Gastroesophageal sphincter (tissue), 4 donors: ENCODE results near the gene ZNF419. TPM values are rescaled to one million over a fixed set of nuclear protein-coding genes. Genes with fewer than 3 reads are reported as not detected.
"Not testable (repeated sequence)": the region's sequence is repeated elsewhere in the genome, so short reads cannot be mapped to it uniquely, and the experiment has no call there.

ENCODE experiments used
- ATAC-seq: fragments of 150-250 bp; one replicate; pipeline ENCODE4 v1.9.1; 2016; ENCODE audit warnings: mild to moderate bottlenecking, moderate library complexity
- H3K27ac ChIP-seq, 4 donors: fragments of 200-600 bp; sonication (generic) in 3 of 4; 1 replicate in 3 of 4; 2 replicates in 1 of 4; pipeline ENCODE4 v1.5.1; 2016 to 2019
- H3K27me3 ChIP-seq: fragments of 200-600 bp; sonication (generic); one replicate; pipeline ENCODE4 v1.5.1; 2019
- H3K36me3 ChIP-seq, 2 donors: fragments of 200-600 bp; sonication (generic); one replicate each; pipeline ENCODE4 v1.5.1; 2019; ENCODE audit warnings: control low read depth in 1 of 2
- H3K4me1 ChIP-seq, 3 donors: fragments of 200-600 bp; sonication (generic); 1 replicate in 2 of 3; 2 replicates in 1 of 3; pipeline ENCODE4 v1.5.1; 2016 to 2019; ENCODE audit warnings: control low read depth in 2 of 3
- H3K4me3 ChIP-seq, 2 donors: fragments of 200-600 bp; sonication (generic); one replicate each; pipeline ENCODE4 v1.5.1; 2019; ENCODE audit warnings: mild to moderate bottlenecking in 1 of 2, moderate library complexity in 1 of 2
- H3K9me3 ChIP-seq, 3 donors: fragments of 200-600 bp; sonication (generic); one replicate each; pipeline ENCODE4 v1.5.1; 2017 to 2019; ENCODE audit warnings: control low read depth in 2 of 3
- CTCF ChIP-seq, 4 experiments: fragments of 200-600 bp in 2 of 4; fragments of 450-650 bp in 2 of 4; sonication (generic) in 1 of 4; IDR thresholded peaks; one replicate each; pipeline ENCODE4 v1.5.1; 2017 to 2019; ENCODE audit warnings: antibody characterized with exemption in 4 of 4, mild to moderate bottlenecking in 2 of 4, moderate library complexity in 2 of 4
- EP300 ChIP-seq: sonication (generic); formaldehyde crosslinking; IDR thresholded peaks from one replicate; pipeline ENCODE4 v1.6.1; 2017; ENCODE audit warnings: antibody characterized with exemption, mild to moderate bottlenecking
- POLR2A ChIP-seq, 2 donors: fragments of 450-650 bp; IDR thresholded peaks; one replicate each; pipeline ENCODE4 v1.6.1; 2017; ENCODE audit warnings: antibody characterized with exemption in 2 of 2, mild to moderate bottlenecking in 2 of 2, moderate library complexity in 1 of 2
- POLR2AphosphoS5 ChIP-seq: sonication (generic); formaldehyde crosslinking; IDR thresholded peaks from one replicate; pipeline ENCODE4 v1.6.1; 2017; ENCODE audit warnings: antibody characterized with exemption
- WGBS, 2 donors: methylation state at CpG; one replicate each; pipeline ENCODE4 v1.1.5; 2018; ENCODE audit warnings: low coverage in 1 of 2; 5-methylcytosine and 5-hydroxymethylcytosine counted together
- total RNA-seq, 4 donors: library from RNA; depleted of rRNA; stranded (reverse); fragments of >200 nt; gene quantifications; one replicate each; pipeline ENCODE4 v1.1.0, GENCODE V29; 2016

ZNF419 gene
- total RNA-seq, 4 donors from 2014 or later = 6.4 to 30.8 (median 10.1) TPM

GRCh38 chr19:57477191-57478008 lies 10.2 kb upstream of the ZNF419 start, which contains the start of gene ZNF772:
Gene ZNF772, minus strand, starts transcription at chr19:57477566. Its CDS starts 257 bp downstream, at chr19:57477309.
- TF ChIP-seq CTCF (IDR thresholded peaks at IDR 0.05) = peak in 3 of 4 experiments; percentile 42 to 87 (median 55)
- TF ChIP-seq EP300 = no peak
- peak; percentile 11 for TF ChIP-seq POLR2AphosphoS5
- Histone ChIP-seq H3K27ac (peak within 1 kb of the TSS; percentile 11 to 87 (median 86)), H3K27me3 (no peaks in the 10 kb centered on the region), H3K4me3 (peak within 1 kb of the TSS; percentile 40 to 73), H3K9me3 (peaks cover 0 to 56% (median 3%) of the 10 kb centered on the region in 3 donors), H3K4me1 (peaks cover 0 to 12% (median 0%) of the 10 kb centered on the region in 3 donors), H3K36me3 (peaks cover 0 to 41% of the 10 kb centered on the region in 2 donors)
- peak; percentile 98 for ATAC-seq
- 9 to 19% methylated on average over 7 to 18 of the region's 38 CpGs for WGBS, 2 donors

- peak; percentile 4 for ATAC-seq
- H3K27ac ChIP-seq = not testable (repeated sequence)
- no CpG with 5 or more reads among the region's 1 CpG for WGBS, 2 donors
Measured at GRCh38 chr19:57488299-57488644, 722 bp downstream of the ZNF419 start.

GRCh38 chr19:57499332-57499679 lies 11.8 kb downstream of the ZNF419 start:
- H3K27ac ChIP-seq, H3K27me3 ChIP-seq, ATAC-seq: not testable (repeated sequence)
- peak overlapping the region in 1 of 2 donors; percentile 83 for H3K4me3 ChIP-seq
- peaks cover 0 to 14% (median 4%) of the 10 kb centered on the region in 3 donors for H3K4me1 ChIP-seq
- peaks cover 0 to 27% of the 10 kb centered on the region in 2 donors for H3K36me3 ChIP-seq
- peaks cover 0 to 28% (median 0%) of the 10 kb centered on the region in 3 donors for H3K9me3 ChIP-seq

More at GRCh38 chr19:57488299-57488644, 722 bp downstream of the ZNF419 start:
- H3K9me3 ChIP-seq, H3K27me3 ChIP-seq, H3K4me1 ChIP-seq: not testable (repeated sequence)
- H3K36me3 ChIP-seq = peaks cover 0 to 38% of the 10 kb centered on the region in 2 donors
- peak overlapping the region; percentile 6 to 82 for H3K4me3 ChIP-seq

- H3K4me3 ChIP-seq = peak within 1 kb of the TSS; percentile 83 to 87
- peaks cover 0 to 14% (median 4%) of the 10 kb centered on the region in 3 donors for H3K4me1 ChIP-seq
- H3K9me3 ChIP-seq = peaks cover 0 to 29% (median 0%) of the 10 kb centered on the region in 3 donors
- ATAC-seq = peak; percentile 100
- H3K27ac ChIP-seq = peak within 1 kb of the TSS; percentile 75 to 91 (median 89)
- peak; percentile 73 to 83 for TF ChIP-seq POLR2A (IDR thresholded peaks at IDR 0.05)
- TF ChIP-seq POLR2AphosphoS5 = peak; percentile 81
- H3K36me3 ChIP-seq = peaks cover 0 to 27% of the 10 kb centered on the region in 2 donors
- 0 to 5% methylated on average over 5 to 8 of the region's 69 CpGs for WGBS, 2 donors
- H3K27me3 ChIP-seq = not testable (repeated sequence)
Measured at GRCh38 chr19:57499680-57500395, 12.3 kb downstream of the ZNF419 start, which contains the start of gene ZNF773. Gene ZNF773, plus strand, starts transcription at chr19:57499938. Its CDS starts 143 bp downstream, at chr19:57500081.

- not testable (repeated sequence) for H3K27me3 ChIP-seq, ATAC-seq, H3K27ac ChIP-seq
- H3K36me3 ChIP-seq = peaks cover 0 to 28% of the 10 kb centered on the region in 2 donors
- WGBS, 2 donors = 0% methylated on average over 1 of the region's 4 CpGs
- peak overlapping the region; percentile 16 to 83 for H3K4me3 ChIP-seq
- peaks cover 0 to 31% (median 0%) of the 10 kb centered on the region in 3 donors for H3K9me3 ChIP-seq
- peaks cover 0 to 14% (median 4%) of the 10 kb centered on the region in 3 donors for H3K4me1 ChIP-seq
Measured at GRCh38 chr19:57500400-57500799, 12.8 kb downstream of the ZNF419 start.

- H3K27ac ChIP-seq = no peak overlapping the region
- 28% methylated on average over 2 of the region's 4 CpGs; no CpG with 5 or more reads in 1 of the 2 donors for WGBS, 2 donors
- no peaks in the 10 kb centered on the region for H3K27me3 ChIP-seq
- TF ChIP-seq POLR2AphosphoS5 (no peak), CTCF (IDR thresholded peaks at IDR 0.05) (no peak), EP300 (no peak), POLR2A (IDR thresholded peaks at IDR 0.05) (no peak)
- no peak for ATAC-seq
- no peak overlapping the region for H3K4me3 ChIP-seq
- peaks cover 0 to 6% (median 0%) of the 10 kb centered on the region in 3 donors for H3K4me1 ChIP-seq
- peaks cover 0 to 76% of the 10 kb centered on the region in 2 donors for H3K36me3 ChIP-seq
- peaks cover 0 to 85% (median 0%) of the 10 kb centered on the region in 3 donors for H3K9me3 ChIP-seq
Measured at GRCh38 chr19:57506163-57506562, 18.6 kb downstream of the ZNF419 start.
